A549 (cell line): ENCODE results near the gene COX10. TPM values are rescaled to one million over a fixed set of nuclear protein-coding genes. Genes with fewer than 3 reads are reported as not detected.
"Not testable (repeated sequence)": the region's sequence is repeated elsewhere in the genome, so short reads cannot be mapped to it uniquely, and the experiment has no call there.

Experiments
- ATAC-seq, 2 experiments: fragments of 200-7000 bp in 1 of 2; fragments of >200 bp in 1 of 2; cut with Nextera tagmentation in 1 of 2; cut with Tn5 transposase in 1 of 2; 3 replicates each; pipeline versions ENCODE4 v1.8.0 to v1.9.1; 2018 to 2020; ENCODE audit warnings: mild to moderate bottlenecking in 1 of 2, moderate library complexity in 1 of 2
- CTCF ChIA-PET: fragments of 300-600 bp; sonication (Branson Sonifier 250); formaldehyde crosslinking; extraction: SDS; loops from one replicate; lab custom pipeline; 2021; ENCODE audit warnings: antibody characterized with exemption, inconsistent platforms; lab: Yijun Ruan, JAX
- POLR2A ChIA-PET: fragments of 350-600 bp; formaldehyde crosslinking; extraction: SDS; loops from one replicate; lab custom pipeline; 2021; ENCODE audit warnings: antibody characterized with exemption, inconsistent platforms; lab: Yijun Ruan, JAX
- DNase-seq, 2 experiments: peaks; one replicate each; pipeline versions ENCODE4 v3.0.0 to v3.0.0-alpha.2; 2011 to 2016; ENCODE audit warnings: low read depth in 1 of 2, low spot score in 1 of 2
- FAIRE-seq: peaks from 2 replicates; lab custom pipeline; 2011; peaks lifted over from hg19 to GRCh38; lab: Jason Lieb, UNC
- H3K27ac ChIP-seq, 2 experiments: fragments of >200 bp; sonication (Bioruptor Twin); formaldehyde crosslinking; 3 replicates each; pipeline ENCODE4 v1.5.1; 2016 to 2017
- H3K4me1 ChIP-seq: fragments of >200 bp; sonication (Bioruptor Twin); formaldehyde crosslinking; 3 replicates; pipeline ENCODE4 v1.6.1; 2016
- H3K4me2 ChIP-seq: fragments of >200 bp; sonication (Bioruptor Twin); formaldehyde crosslinking; 3 replicates; pipeline ENCODE4 v1.6.1; 2016
- H3K4me3 ChIP-seq: fragments of >200 bp; sonication (Bioruptor Twin); formaldehyde crosslinking; 3 replicates; pipeline ENCODE4 v1.5.1; 2016
- H3K9me3 ChIP-seq: fragments of >200 bp; sonication (Bioruptor Twin); formaldehyde crosslinking; 3 replicates; pipeline ENCODE4 v1.6.1; 2016
- ATOH8 ChIP-seq: fragments of 250-450 bp; sonication (Bioruptor Pico); IDR thresholded peaks from 2 replicates; pipeline ENCODE4 v1.5.0; 2020; ENCODE audit warnings: low read depth, mild to moderate bottlenecking, moderate library complexity
- BCL3 ChIP-seq: fragments of >200 bp; sonication (Bioruptor Twin); formaldehyde crosslinking; IDR thresholded peaks from 3 replicates; pipeline ENCODE4 v1.6.1; 2016
- CHD2 ChIP-seq: fragments of 150-350 bp; IDR thresholded peaks from 2 replicates; pipeline ENCODE4 v1.6.1; 2014; ENCODE audit warnings: low read length; ENCODE audit not compliant: partially characterized antibody
- CTCF ChIP-seq: fragments of >200 bp; sonication (Bioruptor Twin); formaldehyde crosslinking; IDR thresholded peaks from 3 replicates; pipeline ENCODE4 v1.5.1; 2016
- FOSL2 ChIP-seq, 2 experiments: fragments of 450-650 bp in 1 of 2; fragments of >200 bp in 1 of 2; sonication (Bioruptor Twin) in 1 of 2; formaldehyde crosslinking; IDR thresholded peaks; 2 replicates each; pipeline versions ENCODE4 v1.5.0 to v1.6.1; 2016 to 2020; ENCODE audit warnings: mild to moderate bottlenecking in 1 of 2, moderate library complexity in 1 of 2
- GATA3 ChIP-seq: IDR thresholded peaks from 2 replicates; pipeline ENCODE4 v1.6.1; 2012; ENCODE audit warnings: borderline replicate concordance
- HMGXB4 ChIP-seq: fragments of 250-450 bp; sonication (Bioruptor Pico); IDR thresholded peaks from 2 replicates; pipeline ENCODE4 v1.5.0; 2021; ENCODE audit warnings: mild to moderate bottlenecking, moderate library complexity, borderline replicate concordance
- HOXB5 ChIP-seq: fragments of 250-450 bp; sonication (Bioruptor Pico); IDR thresholded peaks from 2 replicates; pipeline ENCODE4 v1.5.0; 2020; ENCODE audit warnings: mild to moderate bottlenecking, moderate library complexity
- KDM1A ChIP-seq: fragments of 200-600 bp; sonication (generic); IDR thresholded peaks from 2 replicates; pipeline ENCODE4 v1.6.1; 2016; ENCODE audit warnings: low read depth, mild to moderate bottlenecking
- KDM5A ChIP-seq: fragments of 200-600 bp; sonication (generic); IDR thresholded peaks from 2 replicates; pipeline ENCODE4 v1.6.1; 2016; ENCODE audit warnings: antibody characterized with exemption, mild to moderate bottlenecking
- MAFK ChIP-seq: fragments of 450-650 bp; IDR thresholded peaks from 2 replicates; pipeline ENCODE4 v1.6.1; 2014; ENCODE audit not compliant: partially characterized antibody
- MYC ChIP-seq: IDR thresholded peaks from 2 replicates; pipeline ENCODE4 v1.6.1; 2012; ENCODE audit warnings: mild to moderate bottlenecking, inconsistent platforms, low read length, improper control_type of control experiment, borderline replicate concordance
- PHF8 ChIP-seq: fragments of 200-600 bp; sonication (generic); IDR thresholded peaks from 2 replicates; pipeline ENCODE4 v1.6.1; 2016; ENCODE audit warnings: low read depth, mild to moderate bottlenecking, antibody characterized with exemption, moderate library complexity, borderline replicate concordance
- RAD21 ChIP-seq, 2 experiments: fragments of >200 bp in 1 of 2; sonication (Bioruptor Twin) in 1 of 2; formaldehyde crosslinking in 1 of 2; IDR thresholded peaks in 1 of 2; conservative IDR thresholded peaks in 1 of 2; 2 replicates in 1 of 2; 3 replicates in 1 of 2; pipeline ENCODE4 v1.6.1; 2012 to 2018; ENCODE audit warnings: inconsistent platforms in 1 of 2
- TFCP2L1 ChIP-seq: fragments of 250-450 bp; sonication (Bioruptor Pico); IDR thresholded peaks from 2 replicates; pipeline ENCODE4 v1.5.0; 2021; ENCODE audit warnings: mild to moderate bottlenecking
- TP53 ChIP-seq: fragments of 250-450 bp; sonication (Bioruptor Pico); IDR thresholded peaks from 2 replicates; pipeline ENCODE4 v1.5.0; 2021; ENCODE audit warnings: mild to moderate bottlenecking, moderate library complexity
- ZC3H11A ChIP-seq: fragments of 450-650 bp; IDR thresholded peaks from 2 replicates; pipeline ENCODE4 v1.6.1; 2014; ENCODE audit warnings: antibody characterized with exemption, mild to moderate bottlenecking
- ZFP36 ChIP-seq: fragments of 450-650 bp; IDR thresholded peaks from 2 replicates; pipeline ENCODE4 v1.6.1; 2014; ENCODE audit warnings: borderline replicate concordance; ENCODE audit not compliant: partially characterized antibody
- ZNF302 ChIP-seq: fragments of 250-450 bp; sonication (Bioruptor Pico); IDR thresholded peaks from 2 replicates; pipeline ENCODE4 v1.9.0; 2021; ENCODE audit warnings: inconsistent platforms, mild to moderate bottlenecking, moderate library complexity
- ZSCAN20 ChIP-seq: fragments of 250-450 bp; sonication (Bioruptor Pico); IDR thresholded peaks from 2 replicates; pipeline ENCODE4 v1.8.0; 2022; ENCODE audit warnings: mild to moderate bottlenecking, moderate library complexity
- WGBS: methylation state at CpG from one replicate; pipeline ENCODE4 v1.1.6; 2017; ENCODE audit errors: missing lambda C conversion rate; 5-methylcytosine and 5-hydroxymethylcytosine counted together
- polyA plus RNA-seq, 4 experiments: library from polyadenylated mRNA; depleted of rRNA in 3 of 4; stranded (reverse); fragments of >200 nt; fragmentation: RNase III in 1 of 4; extraction: RNeasy Plus Mini Kit Qiagen cat#74134 plus additional on column Dnase treatment in 1 of 4; gene quantifications; 2 replicates in 3 of 4; 3 replicates in 1 of 4; pipeline ENCODE4 v1.2.3, GENCODE V29; 2011 to 2017

Gene COX10
- polyA plus RNA-seq, 2 of the 4 experiments (the other 2 are of a cell fraction), result 15.1 to 25.8 TPM

GRCh38 chr17:14167831-14168230 is 98.5 kb downstream of the COX10 start:
- 100% methylated on average over 1 of the region's 1 CpG for WGBS
- not testable (repeated sequence) for DNase-seq

DNA sequence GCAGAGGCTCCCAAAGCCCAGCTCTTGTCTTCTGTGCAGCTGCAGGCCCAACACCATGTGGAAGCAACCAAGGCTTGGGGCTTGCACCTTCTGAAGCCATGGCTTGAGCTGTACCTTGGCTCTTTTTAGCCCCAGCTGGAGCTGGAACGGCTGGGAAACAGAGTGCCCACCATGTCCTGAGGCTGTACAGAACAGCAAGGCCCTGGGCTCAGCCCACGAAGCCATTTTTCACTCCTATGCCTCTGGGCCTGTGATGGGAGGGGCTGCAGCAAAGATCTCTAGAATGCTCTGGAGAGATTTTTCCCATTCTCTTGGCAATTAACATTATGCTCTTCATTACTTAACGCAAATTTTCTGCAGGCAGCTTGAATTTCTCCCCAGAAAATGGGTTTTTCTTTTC is 99.3 kb downstream of the COX10 start:
- WGBS, result 100% methylated on average over 3 of the region's 3 CpGs
- FAIRE-seq (no peak), DNase-seq (no peak)
- TF ChIP-seq PHF8, result no peak
- TF ChIP-seq TFCP2L1 (CRISPR knock-in tag), result no peak
- no peak for TF ChIP-seq HMGXB4 (CRISPR knock-in tag)
- TF ChIP-seq CHD2, result no peak
- TF ChIP-seq ZNF302 (CRISPR knock-in tag), result no peak
- no peak for TF ChIP-seq ZC3H11A
- no peak for TF ChIP-seq KDM1A
- TF ChIP-seq RAD21 (conservative IDR thresholded peaks at IDR 0.05 in 1 of 2, IDR thresholded peaks at IDR 0.05 in 1 of 2), result no peak
- no peak for TF ChIP-seq CTCF
- TF ChIP-seq BCL3, result no peak
- TF ChIP-seq FOSL2 (IDR thresholded peaks at IDR 0.05), result no peak
- TF ChIP-seq FOSL2 (CRISPR knock-in tag; IDR thresholded peaks at IDR 0.05), result no peak
- TF ChIP-seq ZSCAN20 (CRISPR knock-in tag), result no peak
- no peak for TF ChIP-seq TP53
- TF ChIP-seq KDM5A, result no peak
- no peak for TF ChIP-seq ATOH8 (CRISPR knock-in tag)
- TF ChIP-seq MYC, result no peak
- TF ChIP-seq HOXB5 (CRISPR knock-in tag), result no peak
- TF ChIP-seq GATA3, result no peak
- no peak for TF ChIP-seq ZFP36
- no peak for TF ChIP-seq MAFK
- TF ChIP-seq, all 56 proteins: peak for 0
- no peaks in the 10 kb centered on the region for H3K4me1 ChIP-seq
- H3K9me3 ChIP-seq, result peaks cover 22% of the 10 kb centered on the region
- no peak for ATAC-seq
- H3K27ac ChIP-seq, result no peak overlapping the region
- no peak overlapping the region for H3K4me2 ChIP-seq
- ChIA-PET CTCF (no interaction called here), POLR2A (no interaction called here)
- H3K4me3 ChIP-seq, result no peak overlapping the region

More at GRCh38 chr17:14167831-14168230, 98.5 kb downstream of the COX10 start:
- H3K4me1 ChIP-seq, FAIRE-seq, H3K4me2 ChIP-seq, H3K4me3 ChIP-seq, POLR2A ChIA-PET, H3K27ac ChIP-seq, ATAC-seq, CTCF ChIA-PET: not testable (repeated sequence)
- H3K9me3 ChIP-seq, result peaks cover 22% of the 10 kb centered on the region
